Ishikawa (cell line): ENCODE data around the gene PAIP2.

Source experiments
- CEBPB ChIP-seq: IDR thresholded peaks from 2 replicates; pipeline ENCODE4 v1.6.1; 2012
- CREB1 ChIP-seq: IDR thresholded peaks from 2 replicates; pipeline ENCODE4 v1.6.1; 2012; ENCODE audit warnings: low read depth
- EGR1 ChIP-seq: IDR thresholded peaks from 2 replicates; pipeline ENCODE4 v1.6.1; 2012
- EP300 ChIP-seq: IDR thresholded peaks from 2 replicates; pipeline ENCODE4 v1.6.1; 2012; ENCODE audit warnings: borderline replicate concordance
- FOXM1 ChIP-seq: IDR thresholded peaks from 2 replicates; pipeline ENCODE4 v1.6.1; 2012; ENCODE audit warnings: low read depth, borderline replicate concordance
- MAX ChIP-seq: IDR thresholded peaks from 2 replicates; pipeline ENCODE4 v1.6.1; 2012
- NFIC ChIP-seq: IDR thresholded peaks from 2 replicates; pipeline ENCODE4 v1.6.1; 2012
- RAD21 ChIP-seq: IDR thresholded peaks from 2 replicates; pipeline ENCODE4 v1.6.1; 2012; ENCODE audit warnings: low read depth
- REST ChIP-seq: IDR thresholded peaks from 2 replicates; pipeline ENCODE4 v1.6.1; 2012; ENCODE audit warnings: low read depth, mild to moderate bottlenecking
- TAF1 ChIP-seq: IDR thresholded peaks from 2 replicates; pipeline ENCODE4 v1.6.1; 2012; ENCODE audit warnings: low read depth, mild to moderate bottlenecking
- TCF12 ChIP-seq: IDR thresholded peaks from 2 replicates; pipeline ENCODE4 v1.6.1; 2012; ENCODE audit warnings: low read depth
- TEAD4 ChIP-seq: IDR thresholded peaks from 2 replicates; pipeline ENCODE4 v1.6.1; 2012
- USF1 ChIP-seq: IDR thresholded peaks from 2 replicates; pipeline ENCODE4 v1.6.1; 2012
- YY1 ChIP-seq: IDR thresholded peaks from 2 replicates; pipeline ENCODE4 v1.6.1; 2012; ENCODE audit warnings: low read depth
- ZBTB7A ChIP-seq: IDR thresholded peaks from 2 replicates; pipeline ENCODE4 v1.6.1; 2012; ENCODE audit warnings: low read depth

The PAIP2 gene

GRCh38 chr5:139379626-139380449 lies 38.2 kb downstream of the PAIP2 start:
- TF ChIP-seq CREB1: no peak

- TF ChIP-seq TEAD4: no peak
- TF ChIP-seq CEBPB: no peak
- TF ChIP-seq NFIC: no peak
- no peak for TF ChIP-seq MAX
- TF ChIP-seq TAF1: no peak
- TF ChIP-seq YY1: no peak
- TF ChIP-seq CREB1: no peak
- no peak for TF ChIP-seq EP300
- no peak for TF ChIP-seq EGR1
- no peak for TF ChIP-seq REST
- TF ChIP-seq FOXM1: no peak
- no peak for TF ChIP-seq RAD21
- TF ChIP-seq TCF12: no peak
- no peak for TF ChIP-seq USF1
- no peak for TF ChIP-seq ZBTB7A
Observed at GRCh38 chr5:139381837-139382761, 40.4 kb downstream of the PAIP2 start.

- TF ChIP-seq NFIC (no peak), ZBTB7A (no peak), TEAD4 (no peak), CREB1 (no peak), EGR1 (no peak), TAF1 (no peak), RAD21 (no peak), FOXM1 (no peak), REST (no peak), TCF12 (no peak), MAX (no peak), CEBPB (no peak), EP300 (no peak), YY1 (no peak), USF1 (no peak)
Observed at GRCh38 chr5:139382807-139383206, 41.2 kb downstream of the PAIP2 start.

GRCh38 chr5:139383275-139383992 lies 41.8 kb downstream of the PAIP2 start, which contains the start of gene SLC23A1:
SLC23A1 (minus strand) TSS chr5:139383297; CDS start chr5:139383253, 44 bp downstream.
- TF ChIP-seq YY1 (no peak), TEAD4 (no peak), EP300 (no peak), RAD21 (no peak), CEBPB (peak; percentile 94), EGR1 (no peak), MAX (no peak), NFIC (peak; percentile 74), REST (no peak), TCF12 (no peak)
